Measurements from ENCODE around the gene TDRD9. TPM values are rescaled to one million over a fixed set of nuclear protein-coding genes. Genes with fewer than 3 reads are reported as not detected.

Gene TDRD9
- total RNA-seq, 4 donors from 2014 or later: 0.17 to 1.5 (median 0.31) TPM; not detected in 1

GRCh38 chr14:103899833-103900232 is 28.4 kb upstream of the TDRD9 start:
- Histone ChIP-seq H3K27me3 (no peaks in the 10 kb centered on the region), H3K27ac (no peak overlapping the region), H3K9me3 (no peaks in the 10 kb centered on the region), H3K36me3 (no peaks in the 10 kb centered on the region), H3K4me1 (peaks cover 0 to 5% of the 10 kb centered on the region in 2 donors), H3K4me3 (no peak overlapping the region)
- ATAC-seq: no peak
- DNase-seq: no peak
- intact Hi-C loops (cut with DNase I; ENCODE audit: low total_unique reads): no loop called here
- in situ Hi-C loops (cut with MboI; ENCODE audit: low sequenced_read_pairs in 4 of 4): loop anchor here in 1 of 4 donors (25.0 kb wide), 1 partner anchor 338 kb away; the partner anchor contains the start of genes BAG5 and COA8
- TF ChIP-seq POLR2A (IDR thresholded peaks at IDR 0.05): no peak
- TF ChIP-seq, protein P1, sequence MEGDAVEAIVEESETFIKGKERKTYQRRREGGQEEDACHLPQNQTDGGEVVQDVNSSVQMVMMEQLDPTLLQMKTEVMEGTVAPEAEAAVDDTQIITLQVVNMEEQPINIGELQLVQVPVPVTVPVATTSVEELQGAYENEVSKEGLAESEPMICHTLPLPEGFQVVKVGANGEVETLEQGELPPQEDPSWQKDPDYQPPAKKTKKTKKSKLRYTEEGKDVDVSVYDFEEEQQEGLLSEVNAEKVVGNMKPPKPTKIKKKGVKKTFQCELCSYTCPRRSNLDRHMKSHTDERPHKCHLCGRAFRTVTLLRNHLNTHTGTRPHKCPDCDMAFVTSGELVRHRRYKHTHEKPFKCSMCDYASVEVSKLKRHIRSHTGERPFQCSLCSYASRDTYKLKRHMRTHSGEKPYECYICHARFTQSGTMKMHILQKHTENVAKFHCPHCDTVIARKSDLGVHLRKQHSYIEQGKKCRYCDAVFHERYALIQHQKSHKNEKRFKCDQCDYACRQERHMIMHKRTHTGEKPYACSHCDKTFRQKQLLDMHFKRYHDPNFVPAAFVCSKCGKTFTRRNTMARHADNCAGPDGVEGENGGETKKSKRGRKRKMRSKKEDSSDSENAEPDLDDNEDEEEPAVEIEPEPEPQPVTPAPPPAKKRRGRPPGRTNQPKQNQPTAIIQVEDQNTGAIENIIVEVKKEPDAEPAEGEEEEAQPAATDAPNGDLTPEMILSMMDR (IDR thresholded peaks at IDR 0.05 in 4 of 5, conservative IDR thresholded peaks at IDR 0.05 in 1 of 5): no peak

DNA sequence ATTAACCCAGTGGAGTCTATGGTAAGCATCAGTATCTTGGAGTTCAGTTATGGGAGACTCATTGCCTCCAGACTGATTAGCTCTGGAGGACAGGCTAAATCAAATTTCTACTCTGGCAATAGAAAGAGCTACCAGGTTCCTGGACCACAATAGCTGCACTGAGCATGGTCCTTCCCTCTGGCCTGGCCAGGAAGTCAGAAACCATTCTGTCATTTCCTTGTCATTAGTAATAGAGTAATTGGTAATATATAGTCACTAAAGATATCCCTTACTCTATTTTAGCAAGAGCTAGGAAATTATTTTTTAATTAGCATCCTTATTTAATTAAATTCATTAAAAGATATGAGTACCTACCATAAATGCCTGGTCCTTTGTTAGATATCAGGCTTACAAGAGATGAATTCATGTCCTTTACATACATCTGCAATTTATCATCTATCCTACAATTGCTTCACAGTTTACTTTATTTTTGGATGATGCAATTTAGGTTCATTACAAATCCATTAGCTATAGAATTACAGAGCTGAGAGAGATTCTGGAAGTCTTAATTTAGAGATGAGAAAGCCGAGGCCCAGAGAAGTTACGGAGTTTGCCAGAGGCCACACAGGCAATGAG is 23.7 kb upstream of the TDRD9 start:
- no peak overlapping the region for H3K27ac ChIP-seq
- ATAC-seq: no peak
- peaks cover 0 to 5% of the 10 kb centered on the region in 2 donors for H3K4me1 ChIP-seq
- intact Hi-C loops (cut with DNase I; ENCODE audit: low total_unique reads) (no loop called here), in situ Hi-C loops (cut with MboI; ENCODE audit: low sequenced_read_pairs in 4 of 4) (loop anchor here in 1 of 4 donors (25.0 kb wide), 1 partner anchor 342 kb away; the partner anchor contains the start of genes BAG5 and COA8)
- no peaks in the 10 kb centered on the region for H3K36me3 ChIP-seq
- no peaks in the 10 kb centered on the region for H3K27me3 ChIP-seq
- no peak for DNase-seq
- no peak for TF ChIP-seq POLR2A (IDR thresholded peaks at IDR 0.05)
- TF ChIP-seq, protein P1 (IDR thresholded peaks at IDR 0.05 in 4 of 5, conservative IDR thresholded peaks at IDR 0.05 in 1 of 5): no peak
- no peak overlapping the region for H3K4me3 ChIP-seq
- H3K9me3 ChIP-seq: no peaks in the 10 kb centered on the region

DNA sequence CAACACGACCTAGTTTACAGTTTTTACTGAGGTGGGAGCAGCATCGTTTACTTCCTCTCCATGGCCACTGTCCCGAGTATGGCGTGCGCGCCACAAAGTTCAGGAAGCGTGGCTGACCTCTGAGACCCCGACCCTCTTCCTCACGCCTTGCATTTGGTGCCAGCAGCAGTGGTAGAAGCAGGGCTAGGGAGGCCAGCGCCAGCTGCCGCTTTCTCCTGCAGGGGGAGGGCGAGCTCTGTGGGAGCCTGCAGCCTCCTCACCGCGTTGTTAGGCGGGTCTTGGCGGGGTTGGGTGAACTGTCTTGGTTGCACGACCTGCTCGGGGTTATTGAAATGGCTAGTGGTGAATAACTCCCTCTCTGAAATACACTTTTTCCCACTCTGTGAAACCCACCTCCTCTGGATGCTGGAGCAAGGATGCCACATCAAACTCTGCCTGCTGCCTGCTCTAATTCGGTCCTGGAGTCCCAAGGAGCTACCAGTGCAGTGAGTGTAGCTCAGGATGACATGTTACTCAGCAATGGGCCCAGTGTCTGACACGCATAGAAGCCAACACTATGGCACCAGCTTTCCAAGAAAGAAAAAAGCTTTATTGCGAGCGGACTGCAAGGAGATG is 22.3 kb upstream of the TDRD9 start:
- Histone ChIP-seq H3K27ac (no peak overlapping the region), H3K4me1 (peaks cover 7 to 13% of the 10 kb centered on the region in 2 donors), H3K4me3 (no peak overlapping the region), H3K9me3 (no peaks in the 10 kb centered on the region), H3K36me3 (no peaks in the 10 kb centered on the region), H3K27me3 (no peaks in the 10 kb centered on the region)
- no peak for DNase-seq
- in situ Hi-C loops (cut with MboI; ENCODE audit: low sequenced_read_pairs in 4 of 4): loop anchor here in 1 of 4 donors (25.0 kb wide), 1 partner anchor 344 kb away; the partner anchor contains the start of genes BAG5 and COA8
- no peak for ATAC-seq
- TF ChIP-seq, protein P1 (IDR thresholded peaks at IDR 0.05 in 4 of 5, conservative IDR thresholded peaks at IDR 0.05 in 1 of 5): no peak
- TF ChIP-seq POLR2A (IDR thresholded peaks at IDR 0.05): no peak
- intact Hi-C loops (cut with DNase I; ENCODE audit: low total_unique reads): no loop called here

- H3K36me3 ChIP-seq: peaks cover 0 to 22% of the 10 kb centered on the region in 2 donors
- H3K4me3 ChIP-seq: no peak overlapping the region
- no peak for DNase-seq
- peaks cover 7 to 9% of the 10 kb centered on the region in 2 donors for H3K4me1 ChIP-seq
- in situ Hi-C loops (cut with MboI; ENCODE audit: low sequenced_read_pairs in 4 of 4) (loop anchor here in 1 of 4 donors (25.0 kb wide), 1 partner anchor 346 kb away; the partner anchor contains the start of genes BAG5 and COA8), intact Hi-C loops (cut with DNase I; ENCODE audit: low total_unique reads) (no loop called here)
- no peak for ATAC-seq
- no peak overlapping the region for H3K27ac ChIP-seq
- no peaks in the 10 kb centered on the region for H3K9me3 ChIP-seq
- no peaks in the 10 kb centered on the region for H3K27me3 ChIP-seq
- no peak for TF ChIP-seq POLR2A (IDR thresholded peaks at IDR 0.05)
- TF ChIP-seq, protein P1 (IDR thresholded peaks at IDR 0.05 in 4 of 5, conservative IDR thresholded peaks at IDR 0.05 in 1 of 5): no peak
Measured at GRCh38 chr14:103908580-103908979, 19.7 kb upstream of the TDRD9 start.
